ENCODE data around the gene PRELID3B.

- TF ChIP-seq, protein P1, sequence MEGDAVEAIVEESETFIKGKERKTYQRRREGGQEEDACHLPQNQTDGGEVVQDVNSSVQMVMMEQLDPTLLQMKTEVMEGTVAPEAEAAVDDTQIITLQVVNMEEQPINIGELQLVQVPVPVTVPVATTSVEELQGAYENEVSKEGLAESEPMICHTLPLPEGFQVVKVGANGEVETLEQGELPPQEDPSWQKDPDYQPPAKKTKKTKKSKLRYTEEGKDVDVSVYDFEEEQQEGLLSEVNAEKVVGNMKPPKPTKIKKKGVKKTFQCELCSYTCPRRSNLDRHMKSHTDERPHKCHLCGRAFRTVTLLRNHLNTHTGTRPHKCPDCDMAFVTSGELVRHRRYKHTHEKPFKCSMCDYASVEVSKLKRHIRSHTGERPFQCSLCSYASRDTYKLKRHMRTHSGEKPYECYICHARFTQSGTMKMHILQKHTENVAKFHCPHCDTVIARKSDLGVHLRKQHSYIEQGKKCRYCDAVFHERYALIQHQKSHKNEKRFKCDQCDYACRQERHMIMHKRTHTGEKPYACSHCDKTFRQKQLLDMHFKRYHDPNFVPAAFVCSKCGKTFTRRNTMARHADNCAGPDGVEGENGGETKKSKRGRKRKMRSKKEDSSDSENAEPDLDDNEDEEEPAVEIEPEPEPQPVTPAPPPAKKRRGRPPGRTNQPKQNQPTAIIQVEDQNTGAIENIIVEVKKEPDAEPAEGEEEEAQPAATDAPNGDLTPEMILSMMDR (IDR thresholded peaks at IDR 0.05; ENCODE audit: low read depth, low read length), result no peak
- TF ChIP-seq EZH2phosphoT487 (IDR thresholded peaks at IDR 0.05; ENCODE audit: low read depth), result no peak
Observed at GRCh38 chr20:59007665-59008511, 34.7 kb downstream of the PRELID3B start.

Measured in OCI-LY3 (cell line).